HEK293 (cell line): Measurements from ENCODE around the gene GPR107.

Experiments used
- CTCF ChIA-PET: fragments of 350-600 bp; formaldehyde crosslinking; extraction: SDS; loops from one replicate; lab custom pipeline; 2021; ENCODE audit warnings: antibody characterized with exemption; lab: Yijun Ruan, JAX
- POLR2A ChIA-PET: fragments of 300-600 bp; formaldehyde crosslinking; extraction: SDS; loops from one replicate; lab custom pipeline; 2020; ENCODE audit warnings: antibody characterized with exemption, inconsistent platforms; lab: Yijun Ruan, JAX
- H3K27ac ChIP-seq: fragments of 200-500 bp; sonication (Bioruptor generic); 2 replicates; pipeline ENCODE4 v1.5.1; 2014; ENCODE audit warnings: low read depth, low read length, control low read depth, inconsistent platforms; ENCODE audit errors: extremely low read depth
- H3K36me3 ChIP-seq, 2 experiments: fragments of 200-500 bp in 1 of 2; sonication (Bioruptor generic) in 1 of 2; 1 replicate in 1 of 2; 2 replicates in 1 of 2; pipeline ENCODE4 v1.5.1; 2014 to 2017; ENCODE audit warnings: inconsistent platforms in 2 of 2, low read length in 2 of 2; ENCODE audit not compliant: control insufficient read depth in 2 of 2, insufficient read depth in 1 of 2
- H3K4me1 ChIP-seq: fragments of 200-500 bp; sonication (Bioruptor generic); 2 replicates; pipeline ENCODE4 v1.5.1; 2014; ENCODE audit warnings: mild to moderate bottlenecking, low read length, inconsistent platforms; ENCODE audit not compliant: control insufficient read depth, insufficient read depth
- H3K4me3 ChIP-seq: 2 replicates; pipeline ENCODE4 v1.5.1; 2011; ENCODE audit warnings: low read depth, mild to moderate bottlenecking, control low read depth, low read length, moderate library complexity
- H3K9me3 ChIP-seq: fragments of 200-500 bp; sonication (Bioruptor generic); 2 replicates; pipeline ENCODE4 v1.5.1; 2014; ENCODE audit warnings: low read depth, low read length, inconsistent platforms; ENCODE audit not compliant: control insufficient read depth, insufficient read depth
- EGR2 ChIP-seq: fragments of 450-650 bp; formaldehyde crosslinking; IDR thresholded peaks from 2 replicates; pipeline ENCODE4 v1.5.1; 2016; ENCODE audit warnings: low read depth, missing biosample characterization, missing genetic modification characterization
- OSR2 ChIP-seq: fragments of 450-650 bp; formaldehyde crosslinking; IDR thresholded peaks from 2 replicates; pipeline ENCODE4 v1.5.1; 2016; ENCODE audit warnings: missing biosample characterization, missing genetic modification characterization
- ZBTB17 ChIP-seq: fragments of 450-650 bp; formaldehyde crosslinking; IDR thresholded peaks from 2 replicates; pipeline ENCODE4 v1.5.1; 2016; ENCODE audit warnings: missing biosample characterization, missing genetic modification characterization
- ZBTB48 ChIP-seq: fragments of 450-650 bp; formaldehyde crosslinking; IDR thresholded peaks from 2 replicates; pipeline ENCODE4 v1.5.1; 2016; ENCODE audit warnings: missing biosample characterization, missing genetic modification characterization
- ZFHX2 ChIP-seq: fragments of 450-650 bp; formaldehyde crosslinking; conservative IDR thresholded peaks from 2 replicates; pipeline ENCODE4 v1.5.1; 2016; ENCODE audit warnings: missing biosample characterization, missing genetic modification characterization
- ZNF146 ChIP-seq: fragments of 450-650 bp; formaldehyde crosslinking; IDR thresholded peaks from 2 replicates; pipeline ENCODE4 v1.5.1; 2016; ENCODE audit warnings: missing biosample characterization, missing genetic modification characterization
- ZNF274 ChIP-seq, 2 experiments: fragments of 200-500 bp in 1 of 2; fragments of 450-650 bp in 1 of 2; sonication (Bioruptor generic) in 1 of 2; formaldehyde crosslinking in 1 of 2; IDR thresholded peaks; 2 replicates each; pipeline versions ENCODE4 v1.5.1 to v1.6.1; 2014 to 2016; ENCODE audit warnings: borderline replicate concordance in 1 of 2, inconsistent platforms in 1 of 2, low read length in 1 of 2, missing biosample characterization in 1 of 2, missing genetic modification characterization in 1 of 2
- ZNF354C ChIP-seq: fragments of 450-650 bp; formaldehyde crosslinking; IDR thresholded peaks from 2 replicates; pipeline ENCODE4 v1.5.1; 2016; ENCODE audit warnings: missing biosample characterization, missing genetic modification characterization, low read depth, borderline replicate concordance
- ZNF433 ChIP-seq: fragments of 450-650 bp; formaldehyde crosslinking; IDR thresholded peaks from 2 replicates; pipeline ENCODE4 v1.5.1; 2016; ENCODE audit warnings: missing biosample characterization, missing genetic modification characterization, low read depth
- ZNF473 ChIP-seq: fragments of 450-650 bp; formaldehyde crosslinking; IDR thresholded peaks from 2 replicates; pipeline ENCODE4 v1.5.1; 2017; ENCODE audit warnings: missing biosample characterization, missing genetic modification characterization
- ZNF48 ChIP-seq: fragments of 450-650 bp; formaldehyde crosslinking; IDR thresholded peaks from 2 replicates; pipeline ENCODE4 v1.5.1; 2016; ENCODE audit warnings: missing biosample characterization, missing genetic modification characterization
- ZNF521 ChIP-seq: fragments of 450-650 bp; formaldehyde crosslinking; IDR thresholded peaks from 2 replicates; pipeline ENCODE4 v1.5.1; 2017; ENCODE audit warnings: missing biosample characterization, mild to moderate bottlenecking, missing genetic modification characterization
- ZNF571 ChIP-seq: fragments of 450-650 bp; formaldehyde crosslinking; IDR thresholded peaks from 2 replicates; pipeline ENCODE4 v1.5.0; 2017; ENCODE audit warnings: missing biosample characterization, missing genetic modification characterization
- ZNF791 ChIP-seq: fragments of 450-650 bp; formaldehyde crosslinking; IDR thresholded peaks from 2 replicates; pipeline ENCODE4 v1.5.1; 2016; ENCODE audit warnings: missing biosample characterization, missing genetic modification characterization
- TF ChIP-seq, protein P1 (sequence below): fragments of 450-650 bp; formaldehyde crosslinking; IDR thresholded peaks from 2 replicates; pipeline ENCODE4 v1.5.1; 2016; ENCODE audit warnings: missing biosample characterization, missing genetic modification characterization
- TF ChIP-seq, protein P2 (sequence below): fragments of 450-650 bp; formaldehyde crosslinking; IDR thresholded peaks from 2 replicates; pipeline ENCODE4 v1.5.1; 2016; ENCODE audit warnings: missing biosample characterization, missing genetic modification characterization
- TF ChIP-seq, protein P3 (sequence below): fragments of 450-650 bp; formaldehyde crosslinking; IDR thresholded peaks from 2 replicates; pipeline ENCODE4 v1.5.1; 2017; ENCODE audit warnings: missing biosample characterization, missing genetic modification characterization
- TF ChIP-seq, protein P4 (sequence below): fragments of 450-650 bp; formaldehyde crosslinking; IDR thresholded peaks from 2 replicates; pipeline ENCODE4 v1.5.1; 2016; ENCODE audit warnings: missing biosample characterization, missing genetic modification characterization
- TF ChIP-seq, protein P5 (sequence below): fragments of 450-650 bp; formaldehyde crosslinking; IDR thresholded peaks from 2 replicates; pipeline ENCODE4 v1.5.1; 2016; ENCODE audit warnings: missing biosample characterization, missing genetic modification characterization

Gene GPR107

DNA sequence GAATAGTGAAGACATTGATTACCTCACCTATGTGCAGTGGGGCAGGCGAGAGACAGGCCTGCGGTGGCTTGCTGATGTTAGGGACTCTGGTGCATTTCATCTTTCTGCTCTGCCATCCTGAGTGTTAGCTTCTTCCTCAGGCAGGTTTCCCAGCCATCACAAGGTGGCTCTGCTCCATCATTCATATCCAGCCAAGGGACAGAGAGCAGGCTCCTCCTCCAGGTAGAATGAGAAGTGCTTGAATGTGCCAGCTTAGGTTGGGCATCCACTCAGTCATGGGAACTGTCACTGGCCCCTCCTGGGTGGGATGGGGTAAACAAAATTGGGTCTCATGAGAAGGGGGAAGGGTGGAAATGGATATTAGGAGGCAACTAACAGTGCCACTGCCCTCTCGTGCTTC lies 24.8 kb downstream of the GPR107 start:
- Histone ChIP-seq H3K4me1 (no peaks in the 10 kb centered on the region), H3K4me3 (no peak overlapping the region), H3K27ac (no peak overlapping the region), H3K9me3 (no peaks in the 10 kb centered on the region), H3K36me3 (peaks cover 16 to 65% of the 10 kb centered on the region in 2 experiments; a peak in 2 of 3 replicates)
- POLR2A ChIA-PET = no interaction called here
- CTCF ChIA-PET = interaction anchor here (0.6 to 0.8 kb wide), 3 partner anchors 12 to 315 kb away, joined by 3 read pairs; no protein-coding TSS in a partner anchor
- TF ChIP-seq OSR2 (tag by site-specific recombination) (no peak), ZNF433 (tag by site-specific recombination) (no peak), ZBTB17 (tag by site-specific recombination) (0 out of 2 replicates have a peak, but pooled peaks have one; percentile 46), ZNF48 (tag by site-specific recombination) (no peak), ZNF354C (tag by site-specific recombination) (no peak), ZNF473 (tag by site-specific recombination) (no peak), ZNF146 (tag by site-specific recombination) (no peak), ZBTB48 (tag by site-specific recombination) (peak; percentile 41; the same call in 1 of the 2 replicates), ZNF791 (tag by site-specific recombination) (no peak), ZNF521 (no peak)
- TF ChIP-seq, protein P1, sequence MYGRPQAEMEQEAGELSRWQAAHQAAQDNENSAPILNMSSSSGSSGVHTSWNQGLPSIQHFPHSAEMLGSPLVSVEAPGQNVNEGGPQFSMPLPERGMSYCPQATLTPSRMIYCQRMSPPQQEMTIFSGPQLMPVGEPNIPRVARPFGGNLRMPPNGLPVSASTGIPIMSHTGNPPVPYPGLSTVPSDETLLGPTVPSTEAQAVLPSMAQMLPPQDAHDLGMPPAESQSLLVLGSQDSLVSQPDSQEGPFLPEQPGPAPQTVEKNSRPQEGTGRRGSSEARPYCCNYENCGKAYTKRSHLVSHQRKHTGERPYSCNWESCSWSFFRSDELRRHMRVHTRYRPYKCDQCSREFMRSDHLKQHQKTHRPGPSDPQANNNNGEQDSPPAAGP (tag by site-specific recombination) = no peak
- TF ChIP-seq, protein P2, sequence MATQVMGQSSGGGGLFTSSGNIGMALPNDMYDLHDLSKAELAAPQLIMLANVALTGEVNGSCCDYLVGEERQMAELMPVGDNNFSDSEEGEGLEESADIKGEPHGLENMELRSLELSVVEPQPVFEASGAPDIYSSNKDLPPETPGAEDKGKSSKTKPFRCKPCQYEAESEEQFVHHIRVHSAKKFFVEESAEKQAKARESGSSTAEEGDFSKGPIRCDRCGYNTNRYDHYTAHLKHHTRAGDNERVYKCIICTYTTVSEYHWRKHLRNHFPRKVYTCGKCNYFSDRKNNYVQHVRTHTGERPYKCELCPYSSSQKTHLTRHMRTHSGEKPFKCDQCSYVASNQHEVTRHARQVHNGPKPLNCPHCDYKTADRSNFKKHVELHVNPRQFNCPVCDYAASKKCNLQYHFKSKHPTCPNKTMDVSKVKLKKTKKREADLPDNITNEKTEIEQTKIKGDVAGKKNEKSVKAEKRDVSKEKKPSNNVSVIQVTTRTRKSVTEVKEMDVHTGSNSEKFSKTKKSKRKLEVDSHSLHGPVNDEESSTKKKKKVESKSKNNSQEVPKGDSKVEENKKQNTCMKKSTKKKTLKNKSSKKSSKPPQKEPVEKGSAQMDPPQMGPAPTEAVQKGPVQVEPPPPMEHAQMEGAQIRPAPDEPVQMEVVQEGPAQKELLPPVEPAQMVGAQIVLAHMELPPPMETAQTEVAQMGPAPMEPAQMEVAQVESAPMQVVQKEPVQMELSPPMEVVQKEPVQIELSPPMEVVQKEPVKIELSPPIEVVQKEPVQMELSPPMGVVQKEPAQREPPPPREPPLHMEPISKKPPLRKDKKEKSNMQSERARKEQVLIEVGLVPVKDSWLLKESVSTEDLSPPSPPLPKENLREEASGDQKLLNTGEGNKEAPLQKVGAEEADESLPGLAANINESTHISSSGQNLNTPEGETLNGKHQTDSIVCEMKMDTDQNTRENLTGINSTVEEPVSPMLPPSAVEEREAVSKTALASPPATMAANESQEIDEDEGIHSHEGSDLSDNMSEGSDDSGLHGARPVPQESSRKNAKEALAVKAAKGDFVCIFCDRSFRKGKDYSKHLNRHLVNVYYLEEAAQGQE (tag by site-specific recombination) = no peak
- TF ChIP-seq, protein P3, sequence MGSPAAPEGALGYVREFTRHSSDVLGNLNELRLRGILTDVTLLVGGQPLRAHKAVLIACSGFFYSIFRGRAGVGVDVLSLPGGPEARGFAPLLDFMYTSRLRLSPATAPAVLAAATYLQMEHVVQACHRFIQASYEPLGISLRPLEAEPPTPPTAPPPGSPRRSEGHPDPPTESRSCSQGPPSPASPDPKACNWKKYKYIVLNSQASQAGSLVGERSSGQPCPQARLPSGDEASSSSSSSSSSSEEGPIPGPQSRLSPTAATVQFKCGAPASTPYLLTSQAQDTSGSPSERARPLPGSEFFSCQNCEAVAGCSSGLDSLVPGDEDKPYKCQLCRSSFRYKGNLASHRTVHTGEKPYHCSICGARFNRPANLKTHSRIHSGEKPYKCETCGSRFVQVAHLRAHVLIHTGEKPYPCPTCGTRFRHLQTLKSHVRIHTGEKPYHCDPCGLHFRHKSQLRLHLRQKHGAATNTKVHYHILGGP = no peak

DNA sequence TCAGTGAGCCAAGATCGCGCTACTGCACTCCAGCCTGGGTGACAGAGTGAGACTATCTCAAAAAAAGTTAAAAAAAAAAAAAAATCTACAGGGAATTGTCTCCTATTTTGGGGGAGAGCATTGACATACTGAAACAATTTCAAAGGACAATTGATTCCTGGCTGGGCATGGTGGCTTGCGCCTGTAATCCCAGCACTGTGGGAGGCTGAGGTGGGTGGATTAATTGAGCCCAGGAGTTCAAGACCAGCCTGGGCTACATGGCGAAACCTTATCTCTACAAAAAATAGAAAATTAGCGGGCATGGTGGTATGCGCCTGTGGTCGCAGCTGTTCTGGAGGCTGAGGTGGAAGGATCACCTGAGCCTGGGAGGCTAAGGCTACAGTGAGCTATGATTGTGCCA lies 30.6 kb downstream of the GPR107 start:
- Histone ChIP-seq H3K4me3 (no peak overlapping the region), H3K27ac (no peak overlapping the region), H3K4me1 (no peaks in the 10 kb centered on the region), H3K36me3 (peaks cover 15 to 64% of the 10 kb centered on the region in 2 experiments; a peak in 2 of 3 replicates), H3K9me3 (no peaks in the 10 kb centered on the region)
- no peak for TF ChIP-seq ZNF274 (IDR thresholded peaks at IDR 0.05; ENCODE audit: low read length)
- TF ChIP-seq ZNF274 (tag by site-specific recombination; IDR thresholded peaks at IDR 0.05; ENCODE audit: borderline replicate concordance) = no peak
- TF ChIP-seq, protein P4, sequence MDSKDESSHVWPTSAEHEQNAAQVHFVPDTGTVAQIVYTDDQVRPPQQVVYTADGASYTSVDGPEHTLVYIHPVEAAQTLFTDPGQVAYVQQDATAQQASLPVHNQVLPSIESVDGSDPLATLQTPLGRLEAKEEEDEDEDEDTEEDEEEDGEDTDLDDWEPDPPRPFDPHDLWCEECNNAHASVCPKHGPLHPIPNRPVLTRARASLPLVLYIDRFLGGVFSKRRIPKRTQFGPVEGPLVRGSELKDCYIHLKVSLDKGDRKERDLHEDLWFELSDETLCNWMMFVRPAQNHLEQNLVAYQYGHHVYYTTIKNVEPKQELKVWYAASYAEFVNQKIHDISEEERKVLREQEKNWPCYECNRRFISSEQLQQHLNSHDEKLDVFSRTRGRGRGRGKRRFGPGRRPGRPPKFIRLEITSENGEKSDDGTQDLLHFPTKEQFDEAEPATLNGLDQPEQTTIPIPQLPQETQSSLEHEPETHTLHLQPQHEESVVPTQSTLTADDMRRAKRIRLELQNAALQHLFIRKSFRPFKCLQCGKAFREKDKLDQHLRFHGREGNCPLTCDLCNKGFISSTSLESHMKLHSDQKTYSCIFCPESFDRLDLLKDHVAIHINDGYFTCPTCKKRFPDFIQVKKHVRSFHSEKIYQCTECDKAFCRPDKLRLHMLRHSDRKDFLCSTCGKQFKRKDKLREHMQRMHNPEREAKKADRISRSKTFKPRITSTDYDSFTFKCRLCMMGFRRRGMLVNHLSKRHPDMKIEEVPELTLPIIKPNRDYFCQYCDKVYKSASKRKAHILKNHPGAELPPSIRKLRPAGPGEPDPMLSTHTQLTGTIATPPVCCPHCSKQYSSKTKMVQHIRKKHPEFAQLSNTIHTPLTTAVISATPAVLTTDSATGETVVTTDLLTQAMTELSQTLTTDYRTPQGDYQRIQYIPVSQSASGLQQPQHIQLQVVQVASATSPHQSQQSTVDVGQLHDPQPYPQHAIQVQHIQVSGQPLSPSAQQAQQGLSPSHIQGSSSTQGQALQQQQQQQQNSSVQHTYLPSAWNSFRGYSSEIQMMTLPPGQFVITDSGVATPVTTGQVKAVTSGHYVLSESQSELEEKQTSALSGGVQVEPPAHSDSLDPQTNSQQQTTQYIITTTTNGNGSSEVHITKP (tag by site-specific recombination) = no peak
- peak; percentile 53; the same call in 1 of the 2 replicates for TF ChIP-seq ZFHX2 (tag by site-specific recombination)
- TF ChIP-seq EGR2 (tag by site-specific recombination) = peak; percentile 50; the same call in 1 of the 2 replicates
- no peak for TF ChIP-seq ZNF571 (tag by site-specific recombination)
- TF ChIP-seq, protein P5, sequence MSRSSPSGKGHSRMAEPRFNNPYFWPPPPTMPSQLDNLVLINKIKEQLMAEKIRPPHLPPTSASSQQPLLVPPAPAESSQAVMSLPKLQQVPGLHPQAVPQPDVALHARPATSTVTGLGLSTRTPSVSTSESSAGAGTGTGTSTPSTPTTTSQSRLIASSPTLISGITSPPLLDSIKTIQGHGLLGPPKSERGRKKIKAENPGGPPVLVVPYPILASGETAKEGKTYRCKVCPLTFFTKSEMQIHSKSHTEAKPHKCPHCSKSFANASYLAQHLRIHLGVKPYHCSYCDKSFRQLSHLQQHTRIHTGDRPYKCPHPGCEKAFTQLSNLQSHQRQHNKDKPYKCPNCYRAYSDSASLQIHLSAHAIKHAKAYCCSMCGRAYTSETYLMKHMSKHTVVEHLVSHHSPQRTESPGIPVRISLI = no peak
- CTCF ChIA-PET = interaction anchor here (0.6 to 1.2 kb wide), 3 partner anchors 20 to 276 kb away, joined by 3 read pairs; no protein-coding TSS in a partner anchor
- POLR2A ChIA-PET = interaction anchor here (0.6 kb wide), 1 partner anchor 225 kb away, joined by 3 read pairs; no protein-coding TSS in a partner anchor
